Measurements from ENCODE around the gene CCDC157.

DNA sequence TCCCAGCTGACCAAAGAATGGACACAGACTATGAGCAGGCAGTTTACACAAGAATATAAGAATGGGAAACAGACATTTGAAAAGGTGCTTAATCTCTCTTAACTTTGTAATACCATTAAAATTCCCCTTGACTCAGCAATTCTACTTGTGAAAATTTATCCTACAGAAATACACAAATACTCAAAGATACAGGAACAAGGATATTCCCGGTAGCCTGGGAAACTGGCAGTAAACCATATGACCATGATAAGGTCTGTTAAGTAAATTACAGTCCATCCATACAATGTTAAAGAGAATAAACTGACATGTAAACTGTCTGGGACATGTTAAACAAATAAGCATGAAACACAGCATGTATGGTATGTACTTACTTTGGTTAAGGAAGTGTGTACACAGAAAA, 60.0 kb downstream of the CCDC157 start:
- TF ChIP-seq YY1 (IDR thresholded peaks at IDR 0.05; ENCODE audit: low read depth) (no peak), EP300 (IDR thresholded peaks at IDR 0.05; ENCODE audit: borderline replicate concordance) (no peak), FOXM1 (IDR thresholded peaks at IDR 0.05; ENCODE audit: borderline replicate concordance, low read depth) (no peak), CREB1 (IDR thresholded peaks at IDR 0.05; ENCODE audit: low read depth) (no peak), TAF1 (IDR thresholded peaks at IDR 0.05; ENCODE audit: low read depth) (no peak), TEAD4 (IDR thresholded peaks at IDR 0.05) (no peak), EGR1 (IDR thresholded peaks at IDR 0.05) (no peak), TCF12 (IDR thresholded peaks at IDR 0.05; ENCODE audit: low read depth) (no peak)
- TF ChIP-seq, protein P1, sequence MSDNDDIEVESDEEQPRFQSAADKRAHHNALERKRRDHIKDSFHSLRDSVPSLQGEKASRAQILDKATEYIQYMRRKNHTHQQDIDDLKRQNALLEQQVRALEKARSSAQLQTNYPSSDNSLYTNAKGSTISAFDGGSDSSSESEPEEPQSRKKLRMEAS (IDR thresholded peaks at IDR 0.05), result no peak
- TF ChIP-seq, protein P2, sequence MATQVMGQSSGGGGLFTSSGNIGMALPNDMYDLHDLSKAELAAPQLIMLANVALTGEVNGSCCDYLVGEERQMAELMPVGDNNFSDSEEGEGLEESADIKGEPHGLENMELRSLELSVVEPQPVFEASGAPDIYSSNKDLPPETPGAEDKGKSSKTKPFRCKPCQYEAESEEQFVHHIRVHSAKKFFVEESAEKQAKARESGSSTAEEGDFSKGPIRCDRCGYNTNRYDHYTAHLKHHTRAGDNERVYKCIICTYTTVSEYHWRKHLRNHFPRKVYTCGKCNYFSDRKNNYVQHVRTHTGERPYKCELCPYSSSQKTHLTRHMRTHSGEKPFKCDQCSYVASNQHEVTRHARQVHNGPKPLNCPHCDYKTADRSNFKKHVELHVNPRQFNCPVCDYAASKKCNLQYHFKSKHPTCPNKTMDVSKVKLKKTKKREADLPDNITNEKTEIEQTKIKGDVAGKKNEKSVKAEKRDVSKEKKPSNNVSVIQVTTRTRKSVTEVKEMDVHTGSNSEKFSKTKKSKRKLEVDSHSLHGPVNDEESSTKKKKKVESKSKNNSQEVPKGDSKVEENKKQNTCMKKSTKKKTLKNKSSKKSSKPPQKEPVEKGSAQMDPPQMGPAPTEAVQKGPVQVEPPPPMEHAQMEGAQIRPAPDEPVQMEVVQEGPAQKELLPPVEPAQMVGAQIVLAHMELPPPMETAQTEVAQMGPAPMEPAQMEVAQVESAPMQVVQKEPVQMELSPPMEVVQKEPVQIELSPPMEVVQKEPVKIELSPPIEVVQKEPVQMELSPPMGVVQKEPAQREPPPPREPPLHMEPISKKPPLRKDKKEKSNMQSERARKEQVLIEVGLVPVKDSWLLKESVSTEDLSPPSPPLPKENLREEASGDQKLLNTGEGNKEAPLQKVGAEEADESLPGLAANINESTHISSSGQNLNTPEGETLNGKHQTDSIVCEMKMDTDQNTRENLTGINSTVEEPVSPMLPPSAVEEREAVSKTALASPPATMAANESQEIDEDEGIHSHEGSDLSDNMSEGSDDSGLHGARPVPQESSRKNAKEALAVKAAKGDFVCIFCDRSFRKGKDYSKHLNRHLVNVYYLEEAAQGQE (IDR thresholded peaks at IDR 0.05; ENCODE audit: low read depth), result no peak
